Measurements from ENCODE around the gene SF3B1.
"Not testable (repeated sequence)": the region's sequence is repeated elsewhere in the genome, so short reads cannot be mapped to it uniquely, and the experiment has no call there.

GRCh38 chr2:197343968-197344367 is 90.9 kb downstream of the SF3B1 start:
- TF ChIP-seq EZH2 (IDR thresholded peaks at IDR 0.05); POLR2AphosphoS5 (IDR thresholded peaks at IDR 0.05; ENCODE audit: borderline replicate concordance, low read depth, low read length): not testable (repeated sequence)

All from SK-N-MC (cell line).